Fibroblast of skin of scalp (primary cell): ENCODE results near the gene RAVER1.

Source experiments
- DNase-seq: peaks from one replicate; pipeline ENCODE4 v3.0.0-alpha.2; 2013

Gene RAVER1

DNA sequence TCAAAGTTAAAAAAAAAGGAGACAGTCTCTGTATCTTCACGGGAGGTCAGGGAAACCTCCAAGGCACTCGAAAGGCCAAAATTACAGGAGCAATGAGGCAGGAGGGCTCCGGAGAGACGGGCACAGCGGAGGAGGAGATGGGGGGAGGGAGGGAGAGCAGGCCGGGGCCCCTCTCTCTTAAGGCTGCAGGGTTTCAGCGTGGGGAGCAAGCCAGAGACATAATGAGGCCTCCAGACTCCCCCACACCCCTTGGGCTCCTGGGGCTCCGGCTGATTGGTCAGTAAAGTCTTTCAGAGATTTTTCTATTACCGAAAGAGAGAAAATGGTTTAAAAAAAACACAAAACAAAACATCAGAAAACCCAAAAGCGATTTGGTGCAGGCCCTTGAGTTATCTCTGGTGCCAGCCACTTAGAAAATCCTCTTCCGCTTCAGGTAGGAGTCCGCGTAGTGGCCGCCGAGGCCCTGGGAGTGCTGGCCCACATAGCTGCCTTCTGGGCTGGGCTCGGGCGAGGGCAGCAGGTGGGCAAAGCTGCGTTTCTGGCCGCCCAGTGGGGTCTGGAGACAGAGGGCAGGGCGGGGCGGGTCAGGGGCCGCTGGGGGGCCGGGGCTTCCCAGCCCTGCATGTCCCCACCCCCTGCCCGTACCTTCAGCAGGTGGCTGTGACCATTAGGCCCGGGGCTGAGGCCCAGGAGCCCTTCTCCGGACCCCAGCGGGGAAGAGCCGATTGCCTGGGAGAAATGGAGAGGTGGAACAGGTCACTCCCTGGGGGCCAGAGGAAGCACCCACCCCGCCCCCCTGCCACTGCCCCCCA lies 16.1 kb downstream of the RAVER1 start:
- DNase-seq: no peak

DNA sequence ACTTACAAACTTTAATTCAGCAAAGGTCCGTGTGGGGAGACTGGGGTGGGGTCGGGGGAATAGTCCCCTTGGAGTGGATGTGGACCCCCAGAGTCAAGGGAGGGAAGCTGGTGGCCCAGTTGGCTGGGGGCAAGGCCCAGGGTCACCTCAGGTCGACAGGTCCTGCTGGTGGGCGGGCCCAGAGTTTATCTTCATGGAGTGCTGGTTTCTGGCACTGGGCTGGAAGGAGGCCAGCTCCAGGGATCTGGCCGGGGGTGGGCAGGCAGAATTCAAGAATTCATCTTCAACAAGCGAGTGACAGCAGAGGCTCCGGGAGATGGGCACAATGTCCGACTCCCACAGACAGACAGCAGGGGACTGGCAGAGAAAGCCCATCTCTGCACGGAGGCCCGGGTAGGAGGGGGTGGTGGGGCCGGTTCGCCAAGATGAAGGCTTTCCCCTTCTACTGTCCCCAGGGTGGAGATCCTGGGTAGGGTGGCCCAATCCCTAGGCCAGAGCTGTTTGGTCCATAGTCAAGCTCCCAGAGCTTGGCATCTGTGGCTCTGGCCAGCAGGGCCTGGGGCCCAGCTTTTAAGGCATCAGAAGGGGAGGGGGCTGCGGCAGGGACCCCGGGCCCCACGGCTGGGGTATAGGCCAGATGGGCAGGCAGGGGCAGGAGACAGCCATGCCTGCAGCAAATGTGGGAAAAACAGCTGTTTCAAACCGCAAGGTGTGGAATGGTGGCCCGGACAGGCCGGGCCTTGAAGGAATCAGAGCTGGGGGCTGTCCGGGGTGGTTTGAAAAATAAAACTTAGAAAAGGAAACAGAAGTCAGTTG lies 16.9 kb downstream of the RAVER1 start:
- DNase-seq: no peak

GRCh38 chr19:10315335-10316214 lies 17.8 kb downstream of the RAVER1 start, which contains the start of gene FDX2:
FDX2 (minus strand) TSS chr19:10316015; CDS start chr19:10315996, 19 bp downstream.
- peak; percentile 80 for DNase-seq

DNA sequence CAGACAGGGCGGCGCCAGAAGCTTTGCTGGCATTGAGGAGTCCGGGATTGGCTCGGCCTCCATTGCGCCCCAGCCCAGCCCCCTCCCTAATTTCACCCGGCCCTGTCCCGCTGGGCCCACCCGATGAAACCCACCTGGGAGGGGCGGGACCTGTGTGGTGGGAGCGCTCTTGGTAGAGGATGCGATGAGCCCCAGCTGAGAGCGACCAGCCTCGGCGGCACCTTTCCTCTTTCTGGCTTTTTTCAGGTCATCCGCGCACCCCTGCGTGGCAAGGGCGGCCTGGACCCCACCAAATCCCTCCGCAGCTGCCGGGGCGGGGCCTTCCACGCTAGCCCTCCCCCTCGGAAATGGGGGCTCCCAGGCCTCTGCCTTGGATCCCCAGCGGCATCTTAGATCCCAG lies 23.9 kb downstream of the RAVER1 start, which contains the start of gene ZGLP1:
Gene ZGLP1, minus strand, starts transcription at position 393 of the 400 bp plus-strand sequence.
- no peak for DNase-seq

- DNase-seq: no peak
Observed at GRCh38 chr19:10306327-10306726, 27.0 kb downstream of the RAVER1 start.

DNA sequence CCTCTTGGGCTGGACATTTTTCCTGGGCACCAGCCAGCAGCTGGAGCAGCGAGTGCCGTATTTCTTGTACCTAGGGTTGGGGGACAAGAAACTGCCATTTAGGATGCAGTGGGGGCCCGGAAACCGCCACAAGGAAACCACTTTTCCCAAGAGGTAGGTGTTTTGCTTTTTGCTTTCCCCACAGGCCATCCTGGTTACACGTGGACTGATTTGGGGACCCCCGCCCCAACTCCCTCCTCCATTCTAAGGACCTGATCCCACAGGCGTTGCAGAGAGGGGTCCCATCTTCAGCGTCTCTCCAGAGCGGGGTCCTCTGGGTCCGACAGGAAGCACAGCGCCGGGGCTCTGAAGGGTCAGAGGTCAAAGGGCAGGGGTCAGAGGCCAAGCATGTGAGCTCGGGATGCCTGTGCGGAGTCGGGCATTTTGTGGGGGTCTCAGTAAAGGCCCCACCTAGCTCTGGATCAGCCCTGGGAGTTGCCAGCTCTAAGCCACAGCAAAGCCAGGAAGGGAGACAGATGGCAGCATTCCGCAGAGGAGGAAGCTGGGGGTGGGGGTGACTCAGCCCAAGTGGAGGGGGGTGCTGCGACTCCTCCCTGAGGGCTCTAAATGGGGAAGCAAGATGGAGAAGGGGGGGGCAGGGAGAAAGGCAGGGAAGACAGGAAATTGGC lies 28.1 kb downstream of the RAVER1 start:
- DNase-seq: peak; percentile 63

DNA sequence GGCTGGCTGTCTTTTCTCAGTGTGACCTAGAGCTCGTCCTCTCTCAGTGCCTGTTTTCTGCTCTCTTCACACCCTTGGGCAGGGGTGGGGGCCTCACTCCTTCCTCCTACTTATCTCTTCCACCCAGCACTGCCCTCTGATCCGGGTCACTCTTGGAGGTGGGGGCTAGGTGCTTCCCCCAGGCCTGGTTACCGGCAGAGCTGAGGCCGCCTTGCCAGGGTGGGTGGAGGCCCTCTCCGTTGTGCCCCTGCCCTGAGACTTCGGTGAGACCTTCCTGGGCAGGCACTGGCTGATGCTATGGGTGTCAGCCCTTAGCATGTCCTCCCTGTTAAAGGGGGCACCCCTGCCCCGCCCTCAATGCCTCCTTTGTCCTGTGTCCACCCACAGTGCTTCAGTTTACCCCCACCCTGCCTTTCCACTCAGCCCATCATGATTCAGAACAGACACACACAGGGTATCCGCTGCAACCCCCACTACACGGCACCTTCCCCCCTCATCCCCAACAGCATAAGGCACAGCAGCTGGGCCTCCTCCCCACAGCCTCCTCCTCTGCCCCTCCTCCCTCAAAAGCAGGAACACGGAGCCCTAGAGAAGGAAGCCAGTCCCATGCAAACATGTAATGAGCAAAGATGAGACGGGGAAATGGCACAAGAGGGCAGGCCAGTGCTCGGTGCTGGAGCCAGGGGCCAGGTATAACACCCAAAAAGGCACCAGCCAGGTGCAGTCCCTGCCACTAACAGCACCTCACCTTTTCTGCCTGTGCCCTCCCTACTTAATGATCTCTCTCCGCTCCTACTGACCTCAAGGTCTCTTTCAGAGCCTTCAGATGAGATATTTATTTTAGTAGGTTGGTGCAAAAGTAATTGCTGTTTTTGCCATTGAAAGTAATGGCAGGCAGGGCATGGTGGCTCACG lies 33.5 kb downstream of the RAVER1 start:
- DNase-seq: no peak

DNA sequence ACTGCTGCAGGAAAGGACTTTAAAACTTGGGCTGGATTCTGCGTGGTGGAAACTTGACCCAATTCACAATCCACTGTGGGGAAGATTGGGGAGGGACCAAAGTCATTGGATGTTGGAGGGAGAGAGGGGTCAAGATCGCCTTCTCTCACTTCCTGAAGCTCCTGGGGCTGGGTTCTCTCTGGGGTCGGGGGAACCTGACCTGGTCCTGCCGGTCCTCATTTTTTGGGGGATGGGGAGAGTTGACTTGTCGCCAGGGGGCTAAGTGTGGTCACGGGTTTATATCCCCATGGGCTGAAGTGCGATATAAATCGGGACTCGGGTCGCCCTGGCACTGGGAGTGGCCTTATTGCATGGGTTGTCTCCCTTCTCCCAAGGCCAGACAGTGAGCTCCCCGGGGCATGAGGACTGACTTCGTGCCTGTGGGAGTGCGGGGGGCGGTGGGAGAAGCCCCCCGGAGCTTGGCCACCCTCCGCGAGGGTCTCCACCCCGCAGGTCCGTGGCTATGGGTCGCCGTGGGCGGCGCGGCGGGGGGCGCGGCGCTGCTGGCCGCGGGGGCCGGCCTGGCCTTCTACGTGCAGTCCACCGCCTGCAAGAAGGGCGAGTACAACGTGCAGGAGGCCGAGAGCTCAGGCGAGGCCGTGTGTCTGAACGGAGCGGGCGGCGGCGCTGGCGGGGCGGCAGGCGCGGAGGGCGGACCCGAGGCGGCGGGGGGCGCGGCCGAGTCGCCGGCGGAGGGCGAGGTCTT lies 37.3 kb downstream of the RAVER1 start:
- DNase-seq: no peak

DNA sequence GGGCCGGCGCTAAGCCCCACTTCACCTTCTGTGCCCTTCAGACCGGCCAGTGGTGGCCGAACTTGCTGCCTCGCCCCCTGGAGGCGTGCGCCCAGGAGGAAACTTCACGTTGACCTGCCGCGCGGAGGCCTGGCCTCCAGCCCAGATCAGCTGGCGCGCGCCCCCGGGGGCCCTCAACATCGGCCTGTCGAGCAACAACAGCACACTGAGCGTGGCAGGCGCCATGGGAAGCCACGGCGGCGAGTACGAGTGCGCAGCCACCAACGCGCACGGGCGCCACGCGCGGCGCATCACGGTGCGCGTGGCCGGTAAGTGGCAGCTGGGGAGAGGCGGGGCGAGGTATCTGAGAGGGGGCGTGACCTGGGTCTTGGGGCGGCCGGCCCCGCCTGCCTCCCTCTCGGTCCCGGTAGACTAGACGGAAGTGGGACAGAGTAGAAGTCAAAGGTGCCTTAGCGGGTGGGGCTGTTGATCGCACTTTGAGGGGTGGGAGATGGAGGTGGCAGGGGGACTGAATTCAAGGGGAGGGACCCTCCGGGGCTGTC lies 38.0 kb downstream of the RAVER1 start:
- DNase-seq: no peak

DNA sequence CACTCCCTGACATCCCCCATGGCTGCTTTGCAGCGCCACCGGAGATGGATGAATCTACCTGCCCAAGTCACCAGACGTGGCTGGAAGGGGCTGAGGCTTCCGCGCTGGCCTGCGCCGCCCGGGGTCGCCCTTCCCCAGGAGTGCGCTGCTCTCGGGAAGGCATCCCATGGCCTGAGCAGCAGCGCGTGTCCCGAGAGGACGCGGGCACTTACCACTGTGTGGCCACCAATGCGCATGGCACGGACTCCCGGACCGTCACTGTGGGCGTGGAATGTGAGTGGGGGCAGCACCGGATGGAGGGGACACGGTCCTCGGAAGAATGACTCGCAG lies 39.0 kb downstream of the RAVER1 start:
- DNase-seq: no peak

DNA sequence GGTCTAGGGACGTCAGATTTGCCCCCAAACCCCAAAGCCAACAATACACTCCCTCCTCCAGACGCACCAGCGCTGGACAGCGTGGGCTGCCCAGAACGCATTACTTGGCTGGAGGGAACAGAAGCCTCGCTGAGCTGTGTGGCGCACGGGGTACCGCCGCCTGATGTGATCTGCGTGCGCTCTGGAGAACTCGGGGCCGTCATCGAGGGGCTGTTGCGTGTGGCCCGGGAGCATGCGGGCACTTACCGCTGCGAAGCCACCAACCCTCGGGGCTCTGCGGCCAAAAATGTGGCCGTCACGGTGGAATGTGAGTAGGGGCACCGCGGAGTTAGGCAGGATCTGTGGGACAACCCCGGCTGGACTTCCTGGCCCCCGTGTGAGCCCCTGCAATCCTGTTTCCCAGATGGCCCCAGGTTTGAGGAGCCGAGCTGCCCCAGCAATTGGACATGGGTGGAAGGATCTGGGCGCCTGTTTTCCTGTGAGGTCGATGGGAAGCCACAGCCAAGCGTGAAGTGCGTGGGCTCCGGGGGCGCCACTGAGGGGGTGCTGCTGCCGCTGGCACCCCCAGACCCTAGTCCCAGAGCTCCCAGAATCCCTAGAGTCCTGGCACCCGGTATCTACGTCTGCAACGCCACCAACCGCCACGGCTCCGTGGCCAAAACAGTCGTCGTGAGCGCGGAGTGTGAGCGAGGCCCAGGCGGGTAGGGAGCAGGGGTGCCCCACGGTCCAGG lies 39.5 kb downstream of the RAVER1 start:
- no peak for DNase-seq

GRCh38 chr19:10292789-10293636 lies 40.3 kb downstream of the RAVER1 start:
- DNase-seq: no peak

DNA sequence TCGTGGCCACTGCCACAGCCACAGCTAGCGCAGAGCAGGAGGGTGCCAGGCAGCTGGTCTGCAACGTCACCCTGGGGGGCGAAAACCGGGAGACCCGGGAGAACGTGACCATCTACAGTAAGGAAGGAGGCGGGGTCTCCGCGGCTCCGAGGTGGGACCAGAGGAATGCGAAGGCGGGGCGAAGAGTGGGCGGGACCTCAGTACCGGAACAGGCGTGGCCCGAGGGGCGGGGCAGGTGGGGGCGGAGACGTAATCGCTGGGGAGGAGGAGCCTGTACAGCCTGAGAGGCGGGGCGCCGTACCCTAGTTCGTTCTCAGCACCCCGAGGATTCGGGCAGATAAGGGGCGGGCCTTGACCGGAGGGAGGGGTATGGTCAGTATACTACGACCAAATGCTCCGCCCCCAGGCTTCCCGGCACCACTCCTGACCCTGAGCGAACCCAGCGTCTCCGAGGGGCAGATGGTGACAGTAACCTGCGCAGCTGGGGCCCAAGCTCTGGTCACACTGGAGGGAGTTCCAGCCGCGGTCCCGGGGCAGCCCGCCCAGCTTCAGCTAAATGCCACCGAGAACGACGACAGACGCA lies 41.0 kb downstream of the RAVER1 start:
- peak; percentile 72 for DNase-seq

DNA sequence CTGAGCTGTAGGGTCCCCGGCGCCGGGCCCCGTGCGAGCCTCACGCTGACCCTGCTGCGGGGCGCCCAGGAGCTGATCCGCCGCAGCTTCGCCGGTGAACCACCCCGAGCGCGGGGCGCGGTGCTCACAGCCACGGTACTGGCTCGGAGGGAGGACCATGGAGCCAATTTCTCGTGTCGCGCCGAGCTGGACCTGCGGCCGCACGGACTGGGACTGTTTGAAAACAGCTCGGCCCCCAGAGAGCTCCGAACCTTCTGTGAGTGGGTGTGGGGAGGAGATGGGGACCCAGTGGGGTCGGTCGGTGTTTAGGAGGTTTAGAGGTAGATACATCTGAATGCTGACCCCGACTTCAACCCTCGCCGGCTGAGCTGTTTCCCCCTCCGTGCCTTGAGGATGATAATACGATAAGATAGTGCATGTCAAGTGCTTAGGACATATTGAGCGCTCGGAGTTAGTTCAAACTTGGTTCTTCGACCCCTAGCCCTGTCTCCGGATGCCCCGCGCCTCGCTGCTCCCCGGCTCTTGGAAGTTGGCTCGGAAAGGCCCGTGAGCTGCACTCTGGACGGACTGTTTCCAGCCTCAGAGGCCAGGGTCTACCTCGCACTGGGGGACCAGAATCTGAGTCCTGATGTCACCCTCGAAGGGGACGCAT lies 41.6 kb downstream of the RAVER1 start:
- DNase-seq: no peak

GRCh38 chr19:10290876-10291553 lies 42.3 kb downstream of the RAVER1 start:
- DNase-seq: no peak

GRCh38 chr19:10290357-10290875 lies 42.9 kb downstream of the RAVER1 start:
- no peak for DNase-seq
